ENCODE data around the gene INKA2. TPM values are rescaled to one million over a fixed set of nuclear protein-coding genes. Genes with fewer than 3 reads are reported as not detected.

INKA2 gene
- total RNA-seq, 2 donors from 2014 or later: 0.45 TPM; not detected in 1

DNA sequence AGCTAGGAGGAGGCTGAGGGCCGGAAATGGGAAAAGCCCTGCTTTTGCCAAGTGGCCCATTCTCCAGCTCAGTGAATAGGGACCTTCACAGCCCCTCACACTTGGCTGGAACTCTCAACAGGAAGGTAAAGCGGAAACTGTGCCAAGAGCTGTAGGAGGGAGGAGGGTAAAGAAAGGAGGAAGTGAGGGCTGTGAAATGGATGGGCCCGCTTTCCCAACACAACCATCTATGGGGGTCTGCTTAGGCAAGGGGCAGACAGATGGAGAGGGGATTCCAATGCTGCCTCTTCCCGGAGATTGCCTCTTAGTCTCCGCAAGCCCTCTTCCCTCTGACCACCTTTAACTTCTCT, 5.2 kb downstream of the INKA2 start:
- Mint-ChIP-seq H3K4me3 (no peak overlapping the region), H3K36me3 (no peaks in the 10 kb centered on the region), H3K4me1 (ENCODE audit: low read depth in 2 of 2) (peaks cover 14 to 15% of the 10 kb centered on the region in 2 donors), H3K27ac (no peak overlapping the region), H3K27me3 (peaks cover 11 to 21% of the 10 kb centered on the region in 2 donors), H3K9me3 (no peaks in the 10 kb centered on the region)
- no peak for DNase-seq (ENCODE audit: low spot score)
- ATAC-seq: no peak

GRCh38 chr1:111733183-111733991, 5.8 kb downstream of the INKA2 start:
- DNase-seq (ENCODE audit: low spot score) (no peak), ATAC-seq (no peak)
- H3K4me1 Mint-ChIP-seq (ENCODE audit: low read depth in 2 of 2): peaks cover 10% of the 10 kb centered on the region in 2 donors
- no peak overlapping the region for H3K27ac Mint-ChIP-seq
- H3K9me3 Mint-ChIP-seq: no peaks in the 10 kb centered on the region
- H3K27me3 Mint-ChIP-seq: peaks cover 11 to 18% of the 10 kb centered on the region in 2 donors
- no peak overlapping the region for H3K4me3 Mint-ChIP-seq
- H3K36me3 Mint-ChIP-seq: no peaks in the 10 kb centered on the region

DNA sequence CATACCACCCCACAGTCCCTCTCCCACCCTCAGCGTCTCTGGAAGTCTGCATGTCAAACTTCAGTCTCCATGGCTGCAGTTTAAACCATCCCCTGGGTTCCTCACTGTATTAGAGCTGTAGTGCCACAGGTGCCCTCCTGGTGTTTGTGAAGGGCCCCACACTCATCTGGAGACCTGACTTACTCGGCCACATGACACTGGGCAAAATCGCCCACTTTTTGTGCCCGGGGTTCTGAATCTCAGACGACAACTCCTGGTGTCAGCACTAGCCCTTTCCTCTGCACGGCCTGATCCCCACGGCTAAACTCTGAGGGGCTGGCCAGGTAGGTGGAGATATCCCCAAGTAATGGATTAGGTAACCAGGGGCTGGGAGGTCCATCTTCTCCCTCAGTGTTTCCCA, 6.5 kb downstream of the INKA2 start:
- DNase-seq (ENCODE audit: low spot score) (no peak), ATAC-seq (no peak)
- H3K36me3 Mint-ChIP-seq: no peaks in the 10 kb centered on the region
- H3K4me1 Mint-ChIP-seq (ENCODE audit: low read depth in 2 of 2): peaks cover 5% of the 10 kb centered on the region in 2 donors
- H3K4me3 Mint-ChIP-seq: no peak overlapping the region
- H3K27ac Mint-ChIP-seq: no peak overlapping the region
- peaks cover 6 to 14% of the 10 kb centered on the region in 2 donors for H3K27me3 Mint-ChIP-seq
- H3K9me3 Mint-ChIP-seq: no peaks in the 10 kb centered on the region

DNA sequence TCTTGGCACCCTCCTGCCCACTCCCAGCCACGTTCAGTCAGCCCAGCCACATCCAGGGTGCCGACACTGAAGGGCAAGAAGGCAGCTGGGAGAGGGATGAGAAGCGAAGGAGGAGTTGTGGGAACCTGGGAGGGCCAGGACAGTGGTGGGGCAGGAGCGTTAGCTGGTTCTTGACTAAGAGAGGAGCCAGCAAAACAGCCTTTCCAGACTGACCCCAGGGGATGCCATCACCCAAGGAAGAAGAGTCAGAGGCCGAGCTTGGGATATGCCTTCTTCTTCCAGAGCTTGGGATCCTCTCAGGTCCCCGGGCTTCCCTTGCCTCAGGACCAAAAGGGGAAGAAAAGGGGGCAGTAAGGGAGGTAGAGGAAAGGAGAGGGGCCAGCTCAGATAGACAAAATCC, 7.2 kb downstream of the INKA2 start:
- Mint-ChIP-seq H3K9me3 (no peaks in the 10 kb centered on the region), H3K27ac (no peak overlapping the region)
- no peak for DNase-seq (ENCODE audit: low spot score)

DNA sequence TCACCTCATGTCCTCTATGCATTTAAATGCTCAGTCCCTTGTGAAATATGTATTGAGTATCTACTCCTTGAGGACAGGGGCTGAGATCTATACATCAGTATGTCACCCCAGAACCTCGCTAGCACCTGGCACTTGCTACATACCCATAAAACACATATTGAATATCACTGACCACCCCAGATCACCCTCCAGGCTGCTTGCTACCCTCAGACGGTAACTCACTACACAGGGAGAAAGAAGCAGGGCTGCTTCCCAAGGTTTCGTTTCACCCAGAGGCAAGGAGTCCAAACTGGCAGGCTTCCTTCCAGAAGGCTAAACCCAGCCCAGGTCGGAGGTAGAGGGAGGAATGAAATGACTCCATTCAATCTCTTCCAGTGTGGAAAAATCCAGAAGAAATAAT, 8.5 kb downstream of the INKA2 start:
- DNase-seq (ENCODE audit: low spot score) (no peak), ATAC-seq (no peak)
- H3K27me3 Mint-ChIP-seq: peaks cover 0 to 5% of the 10 kb centered on the region in 2 donors
- no peaks in the 10 kb centered on the region for H3K4me1 Mint-ChIP-seq (ENCODE audit: low read depth in 2 of 2)
- H3K27ac Mint-ChIP-seq: no peak overlapping the region
- no peaks in the 10 kb centered on the region for H3K9me3 Mint-ChIP-seq
- H3K4me3 Mint-ChIP-seq: no peak overlapping the region
- no peaks in the 10 kb centered on the region for H3K36me3 Mint-ChIP-seq

More for the DNA sequence above, 7.2 kb downstream of the INKA2 start:
- no peaks in the 10 kb centered on the region for H3K36me3 Mint-ChIP-seq
- H3K27me3 Mint-ChIP-seq: peaks cover 0 to 7% of the 10 kb centered on the region in 2 donors
- H3K4me1 Mint-ChIP-seq (ENCODE audit: low read depth in 2 of 2): no peaks in the 10 kb centered on the region
- H3K4me3 Mint-ChIP-seq: no peak overlapping the region
- no peak for ATAC-seq

DNA sequence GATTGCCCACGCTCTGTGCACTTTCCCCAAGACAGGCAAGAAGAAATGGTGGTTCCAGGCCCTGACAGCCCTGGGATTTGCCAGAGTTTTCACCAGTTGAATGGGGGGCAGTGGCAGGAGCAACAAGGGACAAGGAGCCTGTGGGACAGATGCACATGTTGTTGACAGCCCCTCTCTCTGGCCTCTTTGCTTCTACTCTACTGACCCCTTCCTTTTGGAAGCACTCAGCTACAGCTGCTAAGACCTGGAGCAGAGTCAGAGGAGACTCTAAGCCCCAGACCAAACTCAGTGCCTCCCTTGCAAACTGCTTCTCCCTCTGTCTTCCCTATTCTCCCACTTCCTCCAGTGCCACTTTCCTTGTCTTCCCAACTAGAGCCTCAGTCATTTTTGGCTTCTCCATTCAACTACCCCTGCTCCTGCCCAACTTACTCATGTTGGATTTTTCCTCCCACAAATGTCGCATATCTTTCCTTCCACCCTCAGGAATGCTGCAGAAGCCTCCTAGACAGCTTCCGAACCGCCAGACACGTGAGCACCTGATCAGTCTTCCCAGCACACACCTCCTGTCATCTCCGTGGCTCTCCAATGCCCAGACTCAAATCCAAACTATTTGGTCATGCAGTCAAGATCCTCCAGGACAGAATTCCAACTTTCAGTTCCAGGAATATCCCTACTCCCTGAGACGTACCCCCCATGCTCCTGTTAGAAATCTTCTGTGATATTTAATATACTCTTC, 9.1 kb downstream of the INKA2 start:
- ATAC-seq (no peak), DNase-seq (ENCODE audit: low spot score) (no peak)
- H3K27me3 Mint-ChIP-seq: peaks cover 0 to 5% of the 10 kb centered on the region in 2 donors
- no peak overlapping the region for H3K4me3 Mint-ChIP-seq
- no peaks in the 10 kb centered on the region for H3K4me1 Mint-ChIP-seq (ENCODE audit: low read depth in 2 of 2)
- no peak overlapping the region for H3K27ac Mint-ChIP-seq
- H3K36me3 Mint-ChIP-seq: no peaks in the 10 kb centered on the region
- H3K9me3 Mint-ChIP-seq: no peaks in the 10 kb centered on the region

GRCh38 chr1:111729271-111729921, 9.8 kb downstream of the INKA2 start:
- Mint-ChIP-seq H3K4me1 (ENCODE audit: low read depth in 2 of 2) (no peaks in the 10 kb centered on the region), H3K4me3 (no peak overlapping the region), H3K27ac (no peak overlapping the region), H3K36me3 (no peaks in the 10 kb centered on the region), H3K27me3 (peaks cover 0 to 5% of the 10 kb centered on the region in 2 donors), H3K9me3 (no peaks in the 10 kb centered on the region)
- DNase-seq (ENCODE audit: low spot score): no peak
- ATAC-seq: peak in 1 of 2 donors; percentile 12

GRCh38 chr1:111727056-111727455, 12.1 kb downstream of the INKA2 start:
- ATAC-seq (no peak), DNase-seq (ENCODE audit: low spot score) (no peak)
- Mint-ChIP-seq H3K9me3 (no peaks in the 10 kb centered on the region), H3K36me3 (no peaks in the 10 kb centered on the region), H3K27ac (no peak overlapping the region), H3K27me3 (no peaks in the 10 kb centered on the region), H3K4me1 (ENCODE audit: low read depth in 2 of 2) (peaks cover 0 to 5% of the 10 kb centered on the region in 2 donors), H3K4me3 (no peak overlapping the region)

DNA sequence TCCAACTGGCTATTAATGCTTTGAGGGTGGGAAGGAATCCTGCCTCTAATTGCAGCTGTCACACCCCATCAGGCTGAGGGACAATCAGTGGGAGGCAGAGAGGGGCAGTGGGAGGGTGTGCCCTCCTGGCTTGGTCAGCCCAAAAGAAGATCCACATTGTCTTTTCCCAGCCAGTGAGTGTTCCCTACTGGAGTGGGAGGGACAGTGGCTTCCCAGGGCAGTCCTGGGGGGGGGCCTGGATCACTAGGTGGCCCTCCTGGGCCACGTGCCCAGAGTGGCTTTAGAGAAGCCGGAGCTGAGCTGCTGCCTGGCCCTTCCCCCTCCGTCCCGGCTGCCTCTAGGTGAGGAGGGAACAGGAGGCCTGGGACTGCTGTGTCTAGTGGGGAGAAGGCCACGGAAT, 14.0 kb downstream of the INKA2 start:
- DNase-seq (ENCODE audit: low spot score) (no peak), ATAC-seq (no peak)
- Mint-ChIP-seq H3K36me3 (no peaks in the 10 kb centered on the region), H3K27me3 (no peaks in the 10 kb centered on the region), H3K9me3 (no peaks in the 10 kb centered on the region), H3K4me1 (ENCODE audit: low read depth in 2 of 2) (peaks cover 5 to 14% of the 10 kb centered on the region in 2 donors), H3K4me3 (no peak overlapping the region), H3K27ac (no peak overlapping the region)

- Mint-ChIP-seq H3K9me3 (no peaks in the 10 kb centered on the region), H3K36me3 (no peaks in the 10 kb centered on the region), H3K27ac (no peak overlapping the region), H3K4me1 (ENCODE audit: low read depth in 2 of 2) (peaks cover 11 to 19% of the 10 kb centered on the region in 2 donors), H3K4me3 (no peak overlapping the region), H3K27me3 (no peaks in the 10 kb centered on the region)
- ATAC-seq: no peak
- DNase-seq (ENCODE audit: low spot score): no peak
Measured at GRCh38 chr1:111723871-111724270, 15.3 kb downstream of the INKA2 start.

- Mint-ChIP-seq H3K9me3 (no peaks in the 10 kb centered on the region), H3K4me1 (ENCODE audit: low read depth in 2 of 2) (peaks cover 11 to 19% of the 10 kb centered on the region in 2 donors), H3K27me3 (no peaks in the 10 kb centered on the region), H3K27ac (no peak overlapping the region), H3K4me3 (no peak overlapping the region), H3K36me3 (no peaks in the 10 kb centered on the region)
- ATAC-seq (no peak), DNase-seq (ENCODE audit: low spot score) (no peak)
Measured at GRCh38 chr1:111723091-111723806, 15.9 kb downstream of the INKA2 start.

GRCh38 chr1:111720977-111721786, 18.0 kb downstream of the INKA2 start:
- ATAC-seq (no peak), DNase-seq (ENCODE audit: low spot score) (no peak)
- peak overlapping the region; percentile 3 to 28 for H3K27ac Mint-ChIP-seq
- H3K36me3 Mint-ChIP-seq: peaks cover 4% of the 10 kb centered on the region
- no peak overlapping the region for H3K4me3 Mint-ChIP-seq
- H3K9me3 Mint-ChIP-seq: no peaks in the 10 kb centered on the region
- peaks cover 19 to 23% of the 10 kb centered on the region in 2 donors for H3K4me1 Mint-ChIP-seq (ENCODE audit: low read depth in 2 of 2)
- H3K27me3 Mint-ChIP-seq: no peaks in the 10 kb centered on the region
